ENCODE data around the gene TRAF2.

Gene TRAF2

GRCh38 chr9:136901516-136902258 lies 15.4 kb downstream of the TRAF2 start:
- TF ChIP-seq POLR2AphosphoS5 (IDR thresholded peaks at IDR 0.05; ENCODE audit: low read depth, low read length) (no peak; the same call in 1 of the 2 replicates), SPI1 (IDR thresholded peaks at IDR 0.05; ENCODE audit: low read depth, low read length) (no peak), POLR2A (IDR thresholded peaks at IDR 0.05; ENCODE audit: low read depth, low read length) (no peak; the same call in none of the 2 replicates), PAX5 (IDR thresholded peaks at IDR 0.05; ENCODE audit: insufficient read depth, low read length, severe bottlenecking) (no peak), POU2F2 (IDR thresholded peaks at IDR 0.05; ENCODE audit: low read depth, low read length) (no peak), TAF1 (IDR thresholded peaks at IDR 0.05; ENCODE audit: low read depth, low read length) (no peak)
- DNase-seq (ENCODE audit: insufficient read length, low spot score) (peak; percentile 66), FAIRE-seq (peak; percentile 87)

- no peak for FAIRE-seq
- peak; percentile 80 for DNase-seq (ENCODE audit: insufficient read length, low spot score)
- TF ChIP-seq SPI1 (IDR thresholded peaks at IDR 0.05; ENCODE audit: low read depth, low read length), result no peak
- TF ChIP-seq TAF1 (IDR thresholded peaks at IDR 0.05; ENCODE audit: low read depth, low read length), result peak; percentile 35; the same call in 1 of the 2 replicates
- TF ChIP-seq POLR2A (IDR thresholded peaks at IDR 0.05; ENCODE audit: low read depth, low read length), result no peak; the same call in none of the 2 replicates
- TF ChIP-seq POLR2AphosphoS5 (IDR thresholded peaks at IDR 0.05; ENCODE audit: low read depth, low read length), result no peak; the same call in 1 of the 2 replicates
- TF ChIP-seq POU2F2 (IDR thresholded peaks at IDR 0.05; ENCODE audit: low read depth, low read length), result no peak
- TF ChIP-seq PAX5 (IDR thresholded peaks at IDR 0.05; ENCODE audit: insufficient read depth, low read length, severe bottlenecking), result peak; percentile 18
Observed at GRCh38 chr9:136902259-136902821, 16.0 kb downstream of the TRAF2 start.

- DNase-seq (ENCODE audit: insufficient read length, low spot score) (no peak), FAIRE-seq (no peak)
- TF ChIP-seq POU2F2 (IDR thresholded peaks at IDR 0.05; ENCODE audit: low read depth, low read length) (no peak), PAX5 (IDR thresholded peaks at IDR 0.05; ENCODE audit: insufficient read depth, low read length, severe bottlenecking) (no peak), POLR2A (IDR thresholded peaks at IDR 0.05; ENCODE audit: low read depth, low read length) (no peak), SPI1 (IDR thresholded peaks at IDR 0.05; ENCODE audit: low read depth, low read length) (no peak), POLR2AphosphoS5 (IDR thresholded peaks at IDR 0.05; ENCODE audit: low read depth, low read length) (no peak), TAF1 (IDR thresholded peaks at IDR 0.05; ENCODE audit: low read depth, low read length) (no peak)
Observed at GRCh38 chr9:136903041-136903554, 16.8 kb downstream of the TRAF2 start.

GRCh38 chr9:136906266-136906665 lies 19.9 kb downstream of the TRAF2 start:
- FAIRE-seq (no peak), DNase-seq (ENCODE audit: insufficient read length, low spot score) (no peak)
- TF ChIP-seq SPI1 (IDR thresholded peaks at IDR 0.05; ENCODE audit: low read depth, low read length), result no peak

- DNase-seq (ENCODE audit: insufficient read length, low spot score), result no peak
- no peak for FAIRE-seq
- TF ChIP-seq SPI1 (IDR thresholded peaks at IDR 0.05; ENCODE audit: low read depth, low read length) (no peak), POLR2AphosphoS5 (IDR thresholded peaks at IDR 0.05; ENCODE audit: low read depth, low read length) (no peak), POLR2A (IDR thresholded peaks at IDR 0.05; ENCODE audit: low read depth, low read length) (no peak), POU2F2 (IDR thresholded peaks at IDR 0.05; ENCODE audit: low read depth, low read length) (no peak), PAX5 (IDR thresholded peaks at IDR 0.05; ENCODE audit: insufficient read depth, low read length, severe bottlenecking) (no peak), TAF1 (IDR thresholded peaks at IDR 0.05; ENCODE audit: low read depth, low read length) (no peak)
Observed at GRCh38 chr9:136907011-136907914, 20.9 kb downstream of the TRAF2 start.

GRCh38 chr9:136910197-136910900 lies 24.0 kb downstream of the TRAF2 start:
- DNase-seq (ENCODE audit: insufficient read length, low spot score), result no peak
- FAIRE-seq, result no peak

GRCh38 chr9:136910901-136911245 lies 24.6 kb downstream of the TRAF2 start:
- no peak for TF ChIP-seq SPI1 (IDR thresholded peaks at IDR 0.05; ENCODE audit: low read depth, low read length)
- TF ChIP-seq POLR2AphosphoS5 (IDR thresholded peaks at IDR 0.05; ENCODE audit: low read depth, low read length), result no peak
- TF ChIP-seq POU2F2 (IDR thresholded peaks at IDR 0.05; ENCODE audit: low read depth, low read length), result no peak
- no peak for TF ChIP-seq PAX5 (IDR thresholded peaks at IDR 0.05; ENCODE audit: insufficient read depth, low read length, severe bottlenecking)
- no peak for TF ChIP-seq TAF1 (IDR thresholded peaks at IDR 0.05; ENCODE audit: low read depth, low read length)
- TF ChIP-seq POLR2A (IDR thresholded peaks at IDR 0.05; ENCODE audit: low read depth, low read length), result no peak
- FAIRE-seq (no peak), DNase-seq (ENCODE audit: insufficient read length, low spot score) (no peak)

More at GRCh38 chr9:136910197-136910900, 24.0 kb downstream of the TRAF2 start:
- TF ChIP-seq POLR2AphosphoS5 (IDR thresholded peaks at IDR 0.05; ENCODE audit: low read depth, low read length) (no peak), POU2F2 (IDR thresholded peaks at IDR 0.05; ENCODE audit: low read depth, low read length) (no peak), TAF1 (IDR thresholded peaks at IDR 0.05; ENCODE audit: low read depth, low read length) (no peak), PAX5 (IDR thresholded peaks at IDR 0.05; ENCODE audit: insufficient read depth, low read length, severe bottlenecking) (no peak)

- DNase-seq (ENCODE audit: insufficient read length, low spot score) (no peak), FAIRE-seq (no peak)
- TF ChIP-seq SPI1 (IDR thresholded peaks at IDR 0.05; ENCODE audit: low read depth, low read length) (no peak), PAX5 (IDR thresholded peaks at IDR 0.05; ENCODE audit: insufficient read depth, low read length, severe bottlenecking) (no peak), POLR2AphosphoS5 (IDR thresholded peaks at IDR 0.05; ENCODE audit: low read depth, low read length) (no peak), TAF1 (IDR thresholded peaks at IDR 0.05; ENCODE audit: low read depth, low read length) (no peak), POLR2A (IDR thresholded peaks at IDR 0.05; ENCODE audit: low read depth, low read length) (no peak), POU2F2 (IDR thresholded peaks at IDR 0.05; ENCODE audit: low read depth, low read length) (no peak)
Observed at GRCh38 chr9:136913701-136914438, 27.6 kb downstream of the TRAF2 start.
